OCI-LY7 (cell line): ENCODE results near the gene AMIGO2. TPM values are rescaled to one million over a fixed set of nuclear protein-coding genes. Genes with fewer than 3 reads are reported as not detected.

Experiments used
- BruUV-seq: library from RNA; stranded (reverse); fragments of 400-500 nt; replicated peaks from 2 replicates; lab custom pipeline; 2021; lab: Mats Ljungman, UMichigan
- CTCF ChIA-PET: fragments of 300-600 bp; sonication (Branson Sonifier 250); formaldehyde crosslinking; loops from one replicate; lab custom pipeline; 2022; ENCODE audit warnings: antibody characterized with exemption; ENCODE audit not compliant: unreplicated experiment; lab: Charles Lee
- POLR2A ChIA-PET: fragments of 300-600 bp; sonication (Branson Sonifier 250); formaldehyde crosslinking; loops from one replicate; lab custom pipeline; 2022; ENCODE audit warnings: antibody characterized with exemption; lab: Charles Lee
- DNase-seq: peaks from one replicate; pipeline ENCODE4 v3.0.0-alpha.2; 2015; ENCODE audit warnings: low spot score
- H2AFZ ChIP-seq: fragments of 200-600 bp; sonication (generic), shearing (Covaris generic); 2 replicates; pipeline ENCODE4 v1.6.1; 2014; ENCODE audit warnings: mild to moderate bottlenecking, antibody characterized with exemption, low read length, moderate library complexity
- H3K27ac ChIP-seq: fragments of 200-600 bp; sonication (generic); 2 replicates; pipeline ENCODE4 v1.5.1; 2014; ENCODE audit warnings: mixed run types, low read depth, mild to moderate bottlenecking, moderate library complexity, low read length, inconsistent platforms; ENCODE audit not compliant: poor library complexity, severe bottlenecking
- H3K36me3 ChIP-seq: fragments of 200-600 bp; sonication (generic); 2 replicates; pipeline ENCODE4 v1.6.1; 2014; ENCODE audit warnings: mild to moderate bottlenecking, antibody characterized with exemption, low read length, moderate library complexity, mixed read lengths; ENCODE audit not compliant: insufficient read depth
- H3K4me1 ChIP-seq: fragments of 200-600 bp; sonication (generic); 2 replicates; pipeline ENCODE4 v1.5.1; 2014; ENCODE audit warnings: mild to moderate bottlenecking, low read length; ENCODE audit not compliant: insufficient read depth, poor library complexity, severe bottlenecking
- H3K4me2 ChIP-seq: fragments of 200-600 bp; sonication (generic); 2 replicates; pipeline ENCODE4 v1.6.1; 2014; ENCODE audit warnings: mild to moderate bottlenecking, low read length
- H3K4me3 ChIP-seq: fragments of 200-600 bp; sonication (generic); 2 replicates; pipeline ENCODE4 v1.5.1; 2014; ENCODE audit warnings: mild to moderate bottlenecking, low read depth, low read length; ENCODE audit not compliant: poor library complexity, severe bottlenecking
- H3K79me2 ChIP-seq: fragments of 200-600 bp; sonication (generic); 2 replicates; pipeline ENCODE4 v1.6.1; 2016; ENCODE audit warnings: low read depth, mild to moderate bottlenecking, low read length, moderate library complexity, mixed read lengths; ENCODE audit not compliant: insufficient read depth
- H3K9me2 ChIP-seq: fragments of 200-600 bp; sonication (generic); 2 replicates; pipeline ENCODE4 v1.6.1; 2016; ENCODE audit warnings: mild to moderate bottlenecking, low read length, mixed read lengths; ENCODE audit not compliant: insufficient read depth
- H3K9me3 ChIP-seq: fragments of 200-600 bp; sonication (generic); 2 replicates; pipeline ENCODE4 v1.6.1; 2014; ENCODE audit warnings: mild to moderate bottlenecking, mixed run types, low read length, mixed read lengths
- H4K20me1 ChIP-seq: fragments of 200-600 bp; sonication (generic); 2 replicates; pipeline ENCODE4 v1.6.1; 2014; ENCODE audit warnings: mild to moderate bottlenecking, antibody characterized with exemption, low read length, moderate library complexity, mixed read lengths; ENCODE audit not compliant: insufficient read depth
- CTCF ChIP-seq: fragments of 200-600 bp; sonication (generic); conservative IDR thresholded peaks from 2 replicates; pipeline ENCODE4 v1.5.1; 2014; ENCODE audit warnings: mild to moderate bottlenecking, antibody characterized with exemption, low read length, moderate library complexity, mixed read lengths
- EZH2phosphoT487 ChIP-seq: fragments of 200-600 bp; sonication (generic); IDR thresholded peaks from 2 replicates; pipeline ENCODE4 v1.6.1; 2018; ENCODE audit warnings: low read depth, borderline replicate concordance, mild to moderate bottlenecking, mixed run types, antibody characterized with exemption, low read length, moderate library complexity, mixed read lengths
- intact Hi-C: fragments of 100-400 bp; cut with micrococcal nuclease; formaldehyde crosslinking; loops from one replicate; pipeline ENCODE4 v1.10.0; 2022; ENCODE audit not compliant: unreplicated experiment
- total RNA-seq, 2 experiments: library from RNA; depleted of rRNA in 1 of 2; stranded (reverse); fragments of >200 nt in 1 of 2; shearing (Covaris generic) in 1 of 2; gene quantifications; 2 replicates each; pipeline ENCODE4 v1.2.3, GENCODE V29; 2014 to 2022

Gene AMIGO2
- total RNA-seq, 2 experiments from 2014 or later, result not detected

GRCh38 chr12:47079981-47080724 lies 394 bp upstream of the AMIGO2 start:
- H3K27ac ChIP-seq, result no peak overlapping the region
- no peak overlapping the region for H2AFZ ChIP-seq
- H3K36me3 ChIP-seq, result no peaks in the 10 kb centered on the region
- no peaks in the 10 kb centered on the region for H3K9me2 ChIP-seq
- no TSS peak for BruUV-seq
- H4K20me1 ChIP-seq, result no peaks in the 10 kb centered on the region
- TF ChIP-seq EZH2phosphoT487 (no peak), CTCF (no peak)
- ChIA-PET CTCF (no interaction called here), POLR2A (interaction anchor here (0.6 to 2.2 kb wide), 2 partner anchors 14 to 66 kb away, joined by 3 to 5 read pairs; no protein-coding TSS in a partner anchor)
- H3K79me2 ChIP-seq, result no peaks in the 10 kb centered on the region
- H3K4me3 ChIP-seq, result peak overlapping the region; percentile 50
- intact Hi-C loops, result loop anchor here (1.0 to 5.0 kb wide), 4 partner anchors 48 to 329 kb away; no protein-coding TSS in a partner anchor
- H3K4me1 ChIP-seq, result no peaks in the 10 kb centered on the region
- no peak for DNase-seq
- H3K4me2 ChIP-seq, result peak overlapping the region; percentile 64; the same call in 1 of the 2 replicates
- no peaks in the 10 kb centered on the region for H3K9me3 ChIP-seq

DNA sequence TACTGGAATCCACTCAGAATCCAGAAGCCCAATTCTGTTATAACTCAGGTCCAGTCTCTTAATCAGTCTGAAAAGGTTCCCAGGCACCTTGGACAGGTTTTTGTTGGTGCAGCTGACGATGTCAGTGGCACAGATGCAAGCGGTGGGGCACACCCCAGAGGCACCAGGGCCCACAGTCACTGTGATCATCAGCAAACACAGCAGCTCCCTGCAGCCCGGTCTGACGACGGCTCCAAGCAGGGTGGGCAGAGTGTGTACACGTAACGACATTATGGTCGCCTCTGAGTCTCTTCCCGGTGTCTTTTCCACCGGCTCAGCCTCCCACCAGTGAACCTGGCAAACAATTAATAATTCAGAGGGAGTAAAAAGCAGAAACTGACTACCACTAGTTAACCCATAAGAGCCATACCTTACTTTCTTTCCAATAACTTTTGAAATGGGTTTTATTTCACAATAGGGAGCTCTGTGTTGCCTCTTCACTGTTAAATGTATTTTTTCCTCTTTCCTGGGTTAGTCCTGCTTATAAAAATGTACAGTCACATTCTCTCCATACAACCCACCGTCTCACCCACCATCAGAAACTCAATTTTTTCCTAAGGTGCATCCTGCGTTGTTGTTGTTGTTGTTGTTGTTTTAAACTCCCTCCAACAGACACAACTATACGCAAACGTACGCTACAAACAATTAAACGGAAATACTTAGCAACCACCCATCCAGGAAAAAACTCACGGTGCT lies 859 bp downstream of the AMIGO2 start:
- TF ChIP-seq CTCF (no peak), EZH2phosphoT487 (no peak)
- peak overlapping the region; percentile 57; the same call in 1 of the 2 replicates for H2AFZ ChIP-seq
- no peaks in the 10 kb centered on the region for H3K36me3 ChIP-seq
- H3K4me3 ChIP-seq, result peak overlapping the region; percentile 50
- BruUV-seq, result no TSS peak
- H3K79me2 ChIP-seq, result no peaks in the 10 kb centered on the region
- intact Hi-C loops, result loop anchor here (1.0 to 5.0 kb wide), 3 partner anchors 47 to 330 kb away; no protein-coding TSS in a partner anchor
- POLR2A ChIA-PET, result interaction anchor here (0.6 to 2.2 kb wide), 3 partner anchors 13 to 628 kb away, joined by 3 to 5 read pairs (median 5); no protein-coding TSS in a partner anchor
- no peak for DNase-seq
- peak overlapping the region; percentile 64 for H3K4me2 ChIP-seq
- CTCF ChIA-PET, result no interaction called here
- H3K4me1 ChIP-seq, result no peaks in the 10 kb centered on the region
- H3K27ac ChIP-seq, result no peak overlapping the region
- no peaks in the 10 kb centered on the region for H4K20me1 ChIP-seq
- no peaks in the 10 kb centered on the region for H3K9me2 ChIP-seq
- no peaks in the 10 kb centered on the region for H3K9me3 ChIP-seq
